ENCODE results near the gene ACTR2.
"Not testable (repeated sequence)": the region's sequence is repeated elsewhere in the genome, so short reads cannot be mapped to it uniquely, and the experiment has no call there.

Gene ACTR2

GRCh38 chr2:65227456-65228262, at the start of gene ACTR2:
Gene ACTR2, plus strand, starts transcription at chr2:65227831. Its CDS starts 79 bp downstream, at chr2:65227910.
- Histone ChIP-seq H3K4me1 (ENCODE audit: insufficient read depth, low read length) (peaks cover 35% of the 10 kb centered on the region), H3K27me3 (ENCODE audit: control insufficient read depth in 1 of 2, insufficient read depth in 2 of 2, low read length in 2 of 2) (no peaks in the 10 kb centered on the region), H3K9ac (ENCODE audit: low read length) (peak within 1 kb of the TSS; percentile 96), H3K9me3 (ENCODE audit: low read length) (no peaks in the 10 kb centered on the region), H3K27ac (ENCODE audit: low read depth, low read length) (peak within 1 kb of the TSS; percentile 94), H3K36me3 (ENCODE audit: insufficient read depth, low read length) (no peaks in the 10 kb centered on the region), H3K4me3 (ENCODE audit: low read depth in 1 of 2, low read length in 2 of 2) (peak within 1 kb of the TSS; percentile 91 to 97)

- H3K4me1 ChIP-seq (ENCODE audit: insufficient read depth, low read length), result no peaks in the 10 kb centered on the region
- no peaks in the 10 kb centered on the region for H3K36me3 ChIP-seq (ENCODE audit: insufficient read depth, low read length)
- no peak overlapping the region for H3K27ac ChIP-seq (ENCODE audit: low read depth, low read length)
- no peak overlapping the region for H3K4me3 ChIP-seq (ENCODE audit: low read depth in 1 of 2, low read length in 2 of 2)
- H3K9me3 ChIP-seq (ENCODE audit: low read length), result no peaks in the 10 kb centered on the region
- no peaks in the 10 kb centered on the region for H3K27me3 ChIP-seq (ENCODE audit: control insufficient read depth in 1 of 2, insufficient read depth in 2 of 2, low read length in 2 of 2)
- H3K9ac ChIP-seq (ENCODE audit: low read length), result no peak overlapping the region
Measured at GRCh38 chr2:65182570-65182969, 45.1 kb upstream of the ACTR2 start.

GRCh38 chr2:65183406-65183805, 44.2 kb upstream of the ACTR2 start:
- H3K36me3 ChIP-seq (ENCODE audit: insufficient read depth, low read length); H3K4me1 ChIP-seq (ENCODE audit: insufficient read depth, low read length); H3K9me3 ChIP-seq (ENCODE audit: low read length); H3K27ac ChIP-seq (ENCODE audit: low read depth, low read length); H3K4me3 ChIP-seq (ENCODE audit: low read depth in 1 of 2, low read length in 2 of 2); H3K27me3 ChIP-seq (ENCODE audit: control insufficient read depth in 1 of 2, insufficient read depth in 2 of 2, low read length in 2 of 2); H3K9ac ChIP-seq (ENCODE audit: low read length): not testable (repeated sequence)

GRCh38 chr2:65185012-65185411, 42.6 kb upstream of the ACTR2 start:
- H3K4me1 ChIP-seq (ENCODE audit: insufficient read depth, low read length), result no peaks in the 10 kb centered on the region
- no peaks in the 10 kb centered on the region for H3K27me3 ChIP-seq (ENCODE audit: control insufficient read depth in 1 of 2, insufficient read depth in 2 of 2, low read length in 2 of 2)
- H3K9me3 ChIP-seq (ENCODE audit: low read length), result no peaks in the 10 kb centered on the region
- H3K36me3 ChIP-seq (ENCODE audit: insufficient read depth, low read length), result no peaks in the 10 kb centered on the region
- no peak overlapping the region for H3K4me3 ChIP-seq (ENCODE audit: low read depth in 1 of 2, low read length in 2 of 2)
- H3K27ac ChIP-seq (ENCODE audit: low read depth, low read length), result no peak overlapping the region
- no peak overlapping the region for H3K9ac ChIP-seq (ENCODE audit: low read length)

GRCh38 chr2:65186093-65186868, 41.4 kb upstream of the ACTR2 start:
- Histone ChIP-seq H3K36me3 (ENCODE audit: insufficient read depth, low read length) (no peaks in the 10 kb centered on the region), H3K9me3 (ENCODE audit: low read length) (no peaks in the 10 kb centered on the region), H3K4me1 (ENCODE audit: insufficient read depth, low read length) (no peaks in the 10 kb centered on the region), H3K9ac (ENCODE audit: low read length) (no peak overlapping the region), H3K27me3 (ENCODE audit: control insufficient read depth in 1 of 2, insufficient read depth in 2 of 2, low read length in 2 of 2) (no peaks in the 10 kb centered on the region), H3K27ac (ENCODE audit: low read depth, low read length) (no peak overlapping the region), H3K4me3 (ENCODE audit: low read depth in 1 of 2, low read length in 2 of 2) (no peak overlapping the region)

GRCh38 chr2:65186872-65187851, 40.5 kb upstream of the ACTR2 start:
- Histone ChIP-seq H3K27me3 (ENCODE audit: control insufficient read depth in 1 of 2, insufficient read depth in 2 of 2, low read length in 2 of 2) (no peaks in the 10 kb centered on the region), H3K4me3 (ENCODE audit: low read depth in 1 of 2, low read length in 2 of 2) (no peak overlapping the region), H3K36me3 (ENCODE audit: insufficient read depth, low read length) (no peaks in the 10 kb centered on the region), H3K4me1 (ENCODE audit: insufficient read depth, low read length) (no peaks in the 10 kb centered on the region), H3K9me3 (ENCODE audit: low read length) (no peaks in the 10 kb centered on the region), H3K27ac (ENCODE audit: low read depth, low read length) (no peak overlapping the region), H3K9ac (ENCODE audit: low read length) (no peak overlapping the region)

- no peaks in the 10 kb centered on the region for H3K4me1 ChIP-seq (ENCODE audit: insufficient read depth, low read length)
- H3K27ac ChIP-seq (ENCODE audit: low read depth, low read length), result no peak overlapping the region
- H3K9me3 ChIP-seq (ENCODE audit: low read length), result no peaks in the 10 kb centered on the region
- H3K9ac ChIP-seq (ENCODE audit: low read length), result no peak overlapping the region
- no peak overlapping the region for H3K4me3 ChIP-seq (ENCODE audit: low read depth in 1 of 2, low read length in 2 of 2)
- no peaks in the 10 kb centered on the region for H3K36me3 ChIP-seq (ENCODE audit: insufficient read depth, low read length)
- no peaks in the 10 kb centered on the region for H3K27me3 ChIP-seq (ENCODE audit: control insufficient read depth in 1 of 2, insufficient read depth in 2 of 2, low read length in 2 of 2)
Measured at GRCh38 chr2:65193446-65193845, 34.2 kb upstream of the ACTR2 start.

GRCh38 chr2:65198737-65199136, 28.9 kb upstream of the ACTR2 start:
- Histone ChIP-seq H3K36me3 (ENCODE audit: insufficient read depth, low read length) (no peaks in the 10 kb centered on the region), H3K27me3 (ENCODE audit: control insufficient read depth in 1 of 2, insufficient read depth in 2 of 2, low read length in 2 of 2) (no peaks in the 10 kb centered on the region), H3K9me3 (ENCODE audit: low read length) (no peaks in the 10 kb centered on the region), H3K4me3 (ENCODE audit: low read depth in 1 of 2, low read length in 2 of 2) (no peak overlapping the region), H3K4me1 (ENCODE audit: insufficient read depth, low read length) (no peaks in the 10 kb centered on the region), H3K9ac (ENCODE audit: low read length) (no peak overlapping the region), H3K27ac (ENCODE audit: low read depth, low read length) (no peak overlapping the region)

GRCh38 chr2:65199166-65199565, 28.5 kb upstream of the ACTR2 start:
- Histone ChIP-seq H3K4me3 (ENCODE audit: low read depth in 1 of 2, low read length in 2 of 2) (no peak overlapping the region), H3K9ac (ENCODE audit: low read length) (no peak overlapping the region), H3K27ac (ENCODE audit: low read depth, low read length) (no peak overlapping the region), H3K27me3 (ENCODE audit: control insufficient read depth in 1 of 2, insufficient read depth in 2 of 2, low read length in 2 of 2) (no peaks in the 10 kb centered on the region), H3K36me3 (ENCODE audit: insufficient read depth, low read length) (no peaks in the 10 kb centered on the region), H3K9me3 (ENCODE audit: low read length) (no peaks in the 10 kb centered on the region), H3K4me1 (ENCODE audit: insufficient read depth, low read length) (no peaks in the 10 kb centered on the region)

GRCh38 chr2:65199891-65200290, 27.7 kb upstream of the ACTR2 start:
- Histone ChIP-seq H3K9ac (ENCODE audit: low read length) (no peak overlapping the region), H3K4me1 (ENCODE audit: insufficient read depth, low read length) (no peaks in the 10 kb centered on the region), H3K9me3 (ENCODE audit: low read length) (no peaks in the 10 kb centered on the region), H3K4me3 (ENCODE audit: low read depth in 1 of 2, low read length in 2 of 2) (no peak overlapping the region), H3K27me3 (ENCODE audit: control insufficient read depth in 1 of 2, insufficient read depth in 2 of 2, low read length in 2 of 2) (no peaks in the 10 kb centered on the region), H3K36me3 (ENCODE audit: insufficient read depth, low read length) (no peaks in the 10 kb centered on the region), H3K27ac (ENCODE audit: low read depth, low read length) (no peak overlapping the region)

All from muscle layer of colon (tissue), 2 donors.